ENCODE data around the gene ZNF821. TPM values are rescaled to one million over a fixed set of nuclear protein-coding genes. Genes with fewer than 3 reads are reported as not detected.
A peak's percentile ranks its signal among the peaks of the same experiment; 100 is the strongest.

The ZNF821 gene
- total RNA-seq, 6 donors from 2014 or later = 5.9 to 32.5 (median 7.4) TPM

DNA sequence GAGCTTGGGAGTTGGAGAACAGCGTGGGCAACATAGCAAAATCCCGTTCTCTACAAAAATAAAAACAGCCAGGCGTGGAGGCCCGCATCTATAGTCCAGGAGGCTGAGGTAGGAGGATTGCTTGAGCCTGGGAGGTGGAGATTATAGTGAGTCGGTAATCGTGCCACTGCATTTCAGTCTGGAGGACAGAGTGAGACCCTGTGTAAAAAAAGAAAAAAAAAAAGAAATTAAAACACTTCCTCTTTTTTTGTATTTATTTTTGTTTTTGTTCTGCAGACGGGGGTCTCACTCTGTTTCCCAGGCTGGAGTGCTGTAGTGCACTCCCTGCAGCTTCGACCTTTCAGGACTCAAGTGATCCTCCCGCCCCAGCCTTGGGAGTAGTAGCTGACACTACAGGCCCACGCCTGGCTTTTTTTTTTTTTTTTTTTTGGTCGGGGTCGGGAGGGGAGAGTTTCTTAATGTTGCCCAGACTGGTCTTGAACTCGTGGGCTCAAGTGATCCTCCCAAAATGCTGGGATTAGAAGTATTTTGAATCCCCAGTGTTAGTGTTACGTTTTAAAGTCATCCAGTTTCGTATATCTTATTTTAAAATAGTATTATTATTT is 12.9 kb upstream of the ZNF821 start:
- ATAC-seq (ENCODE audit: low FRiP score in 2 of 2) = no peak
- Histone ChIP-seq H3K27ac (peak overlapping the region; percentile 93 to 97 (median 94)), H3K9me3 (no peaks in the 10 kb centered on the region), H3K36me3 (no peaks in the 10 kb centered on the region), H3K27me3 (no peaks in the 10 kb centered on the region), H3K4me3 (peak overlapping the region; percentile 67 to 90 (median 78)), H3K4me1 (peaks cover 36 to 58% (median 47%) of the 10 kb centered on the region in 4 donors)
- DNase-seq = no peak
- TF ChIP-seq POLR2A (IDR thresholded peaks at IDR 0.05) = no peak
- no peak for TF ChIP-seq EP300 (IDR thresholded peaks at IDR 0.05)
- TF ChIP-seq, protein P1, sequence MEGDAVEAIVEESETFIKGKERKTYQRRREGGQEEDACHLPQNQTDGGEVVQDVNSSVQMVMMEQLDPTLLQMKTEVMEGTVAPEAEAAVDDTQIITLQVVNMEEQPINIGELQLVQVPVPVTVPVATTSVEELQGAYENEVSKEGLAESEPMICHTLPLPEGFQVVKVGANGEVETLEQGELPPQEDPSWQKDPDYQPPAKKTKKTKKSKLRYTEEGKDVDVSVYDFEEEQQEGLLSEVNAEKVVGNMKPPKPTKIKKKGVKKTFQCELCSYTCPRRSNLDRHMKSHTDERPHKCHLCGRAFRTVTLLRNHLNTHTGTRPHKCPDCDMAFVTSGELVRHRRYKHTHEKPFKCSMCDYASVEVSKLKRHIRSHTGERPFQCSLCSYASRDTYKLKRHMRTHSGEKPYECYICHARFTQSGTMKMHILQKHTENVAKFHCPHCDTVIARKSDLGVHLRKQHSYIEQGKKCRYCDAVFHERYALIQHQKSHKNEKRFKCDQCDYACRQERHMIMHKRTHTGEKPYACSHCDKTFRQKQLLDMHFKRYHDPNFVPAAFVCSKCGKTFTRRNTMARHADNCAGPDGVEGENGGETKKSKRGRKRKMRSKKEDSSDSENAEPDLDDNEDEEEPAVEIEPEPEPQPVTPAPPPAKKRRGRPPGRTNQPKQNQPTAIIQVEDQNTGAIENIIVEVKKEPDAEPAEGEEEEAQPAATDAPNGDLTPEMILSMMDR (IDR thresholded peaks at IDR 0.05) = no peak
- TF ChIP-seq POLR2AphosphoS5 (IDR thresholded peaks at IDR 0.05) = no peak
- 39 to 44% methylated on average over 15 of the region's 15 CpGs for WGBS, 2 donors

DNA sequence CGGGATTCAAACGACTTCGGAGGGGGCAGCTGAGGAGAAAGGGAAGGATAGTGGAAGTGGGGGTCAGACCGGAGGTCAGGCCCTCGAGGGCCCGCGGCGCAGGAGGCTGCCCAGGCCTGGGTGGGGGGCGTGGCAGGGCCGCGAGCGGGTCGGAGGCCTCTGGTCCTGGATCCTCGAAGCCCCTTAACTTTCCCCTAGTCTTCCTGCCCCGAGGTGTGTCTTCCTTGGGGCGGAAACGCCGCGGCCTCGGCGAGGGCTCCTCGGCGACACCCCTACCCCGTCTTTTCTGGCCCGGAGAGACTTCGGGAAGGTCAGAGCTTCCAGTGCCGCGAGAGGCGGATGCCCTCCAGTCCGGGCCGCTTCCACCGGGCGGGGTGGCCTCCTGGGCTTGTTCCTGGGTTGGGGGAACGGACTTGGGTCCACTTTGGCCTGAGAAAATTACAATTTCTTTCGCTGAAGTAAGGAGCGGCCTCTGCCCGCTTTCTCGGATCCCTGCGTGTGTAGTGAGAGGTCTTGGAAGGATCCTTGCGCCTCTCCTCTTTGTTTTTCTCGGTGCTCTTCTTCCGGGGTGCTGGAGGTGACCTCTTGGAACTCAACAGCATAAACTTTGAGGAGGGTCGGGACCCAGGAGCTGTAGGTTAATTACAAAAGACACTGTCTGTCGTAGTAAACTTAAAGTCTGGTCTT is 11.8 kb upstream of the ZNF821 start:
- ATAC-seq (ENCODE audit: low FRiP score in 2 of 2) (peak; percentile 69 to 77), DNase-seq (peak; percentile 28 to 92)
- no peaks in the 10 kb centered on the region for H3K27me3 ChIP-seq
- H3K27ac ChIP-seq = peak overlapping the region; percentile 93 to 97 (median 94)
- peaks cover 36 to 49% (median 42%) of the 10 kb centered on the region in 4 donors for H3K4me1 ChIP-seq
- TF ChIP-seq, protein P1 (IDR thresholded peaks at IDR 0.05) = no peak
- TF ChIP-seq POLR2A (IDR thresholded peaks at IDR 0.05) = no peak
- TF ChIP-seq POLR2AphosphoS5 (IDR thresholded peaks at IDR 0.05) = peak in 1 of 2 donors; percentile 16
- H3K36me3 ChIP-seq = no peaks in the 10 kb centered on the region
- no peaks in the 10 kb centered on the region for H3K9me3 ChIP-seq
- 0 to 1% methylated on average over 17 to 44 of the region's 44 CpGs for WGBS, 2 donors
- H3K4me3 ChIP-seq = peak overlapping the region; percentile 67 to 90 (median 78)

DNA sequence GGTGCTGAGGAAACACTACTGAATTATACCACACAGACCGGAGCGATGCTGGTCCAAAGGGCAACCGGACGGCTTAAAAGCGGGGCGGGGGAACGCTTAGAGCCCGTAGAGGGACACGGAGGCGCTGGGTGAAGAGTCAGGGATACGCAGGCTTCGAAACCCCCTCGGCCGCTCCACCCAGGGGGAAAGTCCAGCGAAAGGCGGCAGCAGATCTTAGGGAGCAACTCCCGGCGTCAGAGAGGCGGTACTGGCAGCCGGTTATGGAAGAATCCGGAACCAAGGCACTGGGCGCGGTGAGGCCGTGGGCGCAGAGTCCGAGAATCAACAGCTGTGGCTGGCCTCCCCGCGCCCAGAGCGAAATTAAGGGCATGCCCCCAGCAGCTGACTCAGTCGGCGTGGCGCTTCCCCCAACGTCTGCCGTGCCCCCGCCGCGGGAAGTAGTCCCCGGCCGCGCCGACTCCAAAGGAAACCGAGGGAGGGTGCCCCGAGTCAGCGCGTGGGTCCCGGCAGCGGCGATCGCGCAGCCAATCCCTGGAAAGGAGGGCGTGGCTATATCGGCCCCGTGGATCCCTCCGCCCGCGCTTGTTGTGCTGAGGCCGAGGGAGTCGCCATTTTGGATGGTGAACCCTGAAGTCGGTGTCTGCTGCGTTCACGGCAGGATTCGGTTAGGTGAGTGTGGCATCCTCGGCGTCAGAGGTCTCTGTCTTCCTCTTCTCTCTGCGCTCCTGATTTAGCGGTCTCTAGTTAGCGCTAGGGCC is 11.1 kb upstream of the ZNF821 start, which contains the start of gene IST1:
IST1 (plus strand) TSS at position 611 of the 758 bp plus-strand sequence. CDS start 20,110 bp downstream, outside the sequence.
- H3K4me3 ChIP-seq = peak within 1 kb of the TSS; percentile 67 to 90 (median 78)
- no peaks in the 10 kb centered on the region for H3K9me3 ChIP-seq
- DNase-seq = peak; percentile 98
- ATAC-seq (ENCODE audit: low FRiP score in 2 of 2) = peak; percentile 98 to 99
- H3K27me3 ChIP-seq = no peaks in the 10 kb centered on the region
- peak within 1 kb of the TSS; percentile 93 to 97 (median 94) for H3K27ac ChIP-seq
- H3K4me1 ChIP-seq = peaks cover 31 to 44% (median 40%) of the 10 kb centered on the region in 4 donors
- H3K36me3 ChIP-seq = no peaks in the 10 kb centered on the region
- TF ChIP-seq EP300 (IDR thresholded peaks at IDR 0.05) (peak in 2 of 4 donors; percentile 19 to 30), POLR2A (IDR thresholded peaks at IDR 0.05) (peak in 3 of 4 donors; percentile 86 to 97 (median 90)), POLR2AphosphoS5 (IDR thresholded peaks at IDR 0.05) (peak; percentile 93 to 96)
- TF ChIP-seq, protein P1 (IDR thresholded peaks at IDR 0.05) = peak in 1 of 6 experiments; percentile 4
- WGBS, 2 donors = 0 to 1% methylated on average over 30 to 54 of the region's 67 CpGs

DNA sequence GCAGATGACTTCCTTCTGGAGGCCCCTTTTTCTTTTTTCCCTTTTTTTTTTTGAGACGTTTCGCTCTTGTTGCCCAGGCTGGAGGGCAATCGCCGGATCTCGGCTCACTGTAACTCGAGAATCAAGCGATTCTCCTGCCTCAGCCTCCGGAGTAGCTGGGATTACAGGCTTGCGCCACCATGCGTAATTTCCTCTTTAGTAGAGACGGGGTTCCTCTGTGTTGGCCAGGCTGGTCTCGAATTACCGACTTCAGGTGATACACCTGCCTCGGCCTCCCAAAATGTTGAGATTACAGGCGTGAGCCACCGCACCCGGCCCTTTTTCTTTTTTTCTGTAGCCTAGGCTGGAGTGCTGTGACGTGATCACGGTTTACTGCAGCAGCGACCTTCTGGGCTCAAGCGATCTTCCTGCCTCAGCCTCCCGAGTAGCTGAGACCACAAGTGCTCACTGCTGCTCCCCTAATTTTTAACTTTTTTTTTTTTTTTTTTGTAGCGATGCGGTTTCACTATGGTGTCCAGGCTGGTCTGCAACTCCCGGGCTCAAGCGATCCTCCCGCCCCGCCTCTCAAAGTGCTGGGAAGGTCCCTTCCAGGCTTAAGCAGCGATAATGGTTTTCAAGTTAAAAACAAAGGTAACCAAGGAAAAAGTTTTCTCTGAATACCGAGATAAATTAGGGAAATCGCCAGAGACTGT is 10.4 kb upstream of the ZNF821 start:
- no peaks in the 10 kb centered on the region for H3K27me3 ChIP-seq
- WGBS, 2 donors = 0% methylated on average over 25 to 31 of the region's 31 CpGs
- DNase-seq = peak in 1 of 2 donors; percentile 80
- peak; percentile 49 to 52 for ATAC-seq (ENCODE audit: low FRiP score in 2 of 2)
- TF ChIP-seq, protein P1 (IDR thresholded peaks at IDR 0.05) = peak in 1 of 6 experiments; percentile 6
- TF ChIP-seq EP300 (IDR thresholded peaks at IDR 0.05) (no peak), POLR2AphosphoS5 (IDR thresholded peaks at IDR 0.05) (peak in 1 of 2 donors; percentile 40)
- no peaks in the 10 kb centered on the region for H3K9me3 ChIP-seq
- peaks cover 23 to 40% (median 33%) of the 10 kb centered on the region in 4 donors for H3K4me1 ChIP-seq
- H3K27ac ChIP-seq = peak overlapping the region; percentile 93 to 97 (median 94)
- H3K4me3 ChIP-seq = peak overlapping the region; percentile 48 to 90 (median 78)
- no peaks in the 10 kb centered on the region for H3K36me3 ChIP-seq
